HFFc6 (cell line): ENCODE results near the gene KLHL13. TPM values are rescaled to one million over a fixed set of nuclear protein-coding genes. Genes with fewer than 3 reads are reported as not detected.

Experiments used
- DNase-seq: peaks from one replicate; pipeline ENCODE4 v3.0.0-alpha.2; 2018
- H3K27ac Mint-ChIP-seq: 2 replicates; pipeline ENCODE4 v1.8.0; 2020; ENCODE audit warnings: mild to moderate bottlenecking, mixed read lengths
- H3K27me3 Mint-ChIP-seq: 2 replicates; pipeline ENCODE4 v1.8.0; 2021; ENCODE audit warnings: mild to moderate bottlenecking, moderate library complexity, mixed read lengths; ENCODE audit not compliant: insufficient read depth
- H3K36me3 Mint-ChIP-seq: 2 replicates; pipeline ENCODE4 v1.8.0; 2021; ENCODE audit warnings: low read depth, mixed read lengths
- H3K4me1 Mint-ChIP-seq: 2 replicates; pipeline ENCODE4 v1.8.0; 2020; ENCODE audit warnings: low read depth, mixed read lengths
- H3K4me3 Mint-ChIP-seq: 2 replicates; pipeline ENCODE4 v1.8.0; 2020; ENCODE audit warnings: mild to moderate bottlenecking, moderate library complexity, mixed read lengths
- H3K9me3 Mint-ChIP-seq: 2 replicates; pipeline ENCODE4 v1.8.0; 2020; ENCODE audit warnings: mild to moderate bottlenecking, mixed read lengths
- total RNA-seq, 6 experiments: library from RNA; stranded (reverse); fragmentation: NEBNext Ultra II Directional; extraction: Animal tissue kit (Norgen Biotek cat#: 25700); gene quantifications; 2 replicates in 1 of 6; 3 replicates in 5 of 6; pipeline ENCODE4 v1.2.3, GENCODE V29; 2021
- TF ChIP-seq, protein P1 (sequence below): fragments of 200-600 bp; sonication (generic); IDR thresholded peaks from 2 replicates; pipeline ENCODE4 v1.5.0; 2021; ENCODE audit warnings: antibody characterized with exemption, mild to moderate bottlenecking

KLHL13 gene
- total RNA-seq, 6 experiments from 2014 or later = 0.05 to 0.14 (median 0.07) TPM; not detected in 3

- Mint-ChIP-seq H3K4me1 (no peaks in the 10 kb centered on the region), H3K27me3 (no peaks in the 10 kb centered on the region), H3K9me3 (peaks cover 6% of the 10 kb centered on the region), H3K4me3 (no peak overlapping the region), H3K36me3 (no peaks in the 10 kb centered on the region), H3K27ac (no peak overlapping the region)
- no peak for DNase-seq
- TF ChIP-seq, protein P1, sequence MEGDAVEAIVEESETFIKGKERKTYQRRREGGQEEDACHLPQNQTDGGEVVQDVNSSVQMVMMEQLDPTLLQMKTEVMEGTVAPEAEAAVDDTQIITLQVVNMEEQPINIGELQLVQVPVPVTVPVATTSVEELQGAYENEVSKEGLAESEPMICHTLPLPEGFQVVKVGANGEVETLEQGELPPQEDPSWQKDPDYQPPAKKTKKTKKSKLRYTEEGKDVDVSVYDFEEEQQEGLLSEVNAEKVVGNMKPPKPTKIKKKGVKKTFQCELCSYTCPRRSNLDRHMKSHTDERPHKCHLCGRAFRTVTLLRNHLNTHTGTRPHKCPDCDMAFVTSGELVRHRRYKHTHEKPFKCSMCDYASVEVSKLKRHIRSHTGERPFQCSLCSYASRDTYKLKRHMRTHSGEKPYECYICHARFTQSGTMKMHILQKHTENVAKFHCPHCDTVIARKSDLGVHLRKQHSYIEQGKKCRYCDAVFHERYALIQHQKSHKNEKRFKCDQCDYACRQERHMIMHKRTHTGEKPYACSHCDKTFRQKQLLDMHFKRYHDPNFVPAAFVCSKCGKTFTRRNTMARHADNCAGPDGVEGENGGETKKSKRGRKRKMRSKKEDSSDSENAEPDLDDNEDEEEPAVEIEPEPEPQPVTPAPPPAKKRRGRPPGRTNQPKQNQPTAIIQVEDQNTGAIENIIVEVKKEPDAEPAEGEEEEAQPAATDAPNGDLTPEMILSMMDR = no peak
Observed at GRCh38 chrX:117854806-117855205, 261.8 kb downstream of the KLHL13 start.

DNA sequence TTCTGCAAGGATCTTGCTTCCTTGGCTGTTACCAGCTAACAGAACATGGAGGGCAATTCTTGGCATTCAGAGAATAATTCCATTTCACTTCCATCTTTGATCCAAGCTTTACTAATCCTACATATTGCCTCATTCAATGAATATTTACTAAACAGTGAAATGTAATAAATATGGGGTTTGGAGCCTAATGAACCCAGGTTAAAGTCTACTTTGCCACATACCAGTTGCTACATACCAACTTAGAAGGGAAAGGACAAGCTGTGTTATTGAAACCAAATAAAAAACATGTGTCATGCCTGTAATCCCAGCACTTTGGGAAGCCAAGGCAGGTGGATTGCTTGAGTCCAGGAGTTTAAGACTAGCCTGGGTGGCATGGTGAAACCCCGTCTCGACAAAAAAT is 265.6 kb downstream of the KLHL13 start:
- no peak for DNase-seq
- no peak overlapping the region for H3K27ac Mint-ChIP-seq
- H3K27me3 Mint-ChIP-seq = no peaks in the 10 kb centered on the region
- no peaks in the 10 kb centered on the region for H3K4me1 Mint-ChIP-seq
- no peaks in the 10 kb centered on the region for H3K36me3 Mint-ChIP-seq
- peaks cover 5% of the 10 kb centered on the region for H3K9me3 Mint-ChIP-seq
- H3K4me3 Mint-ChIP-seq = no peak overlapping the region
- TF ChIP-seq, protein P1 = no peak

Other genes with a start within 250 kb of the KLHL13 start
- 10 to 100 TPM; 20.4 to 25.8 (median 22.6) TPM for gene WDR44, start 229.3 kb upstream of the KLHL13 start, total RNA-seq